GM18909 (cell line): ENCODE data around the gene FER1L5.

Experiments used
- ATAC-seq: cut with Tn5 transposase; IDR thresholded peaks from one replicate; pipeline ENCODE4 v1.9.1; 2021; ENCODE audit warnings: mild to moderate bottlenecking; ENCODE audit not compliant: unreplicated experiment, poor library complexity

FER1L5 gene

GRCh38 chr2:96693286-96694200 lies 51.0 kb downstream of the FER1L5 start:
- ATAC-seq, result no peak

GRCh38 chr2:96694279-96694678 lies 51.7 kb downstream of the FER1L5 start:
- ATAC-seq, result no peak

GRCh38 chr2:96694816-96695455 lies 52.4 kb downstream of the FER1L5 start:
- no peak for ATAC-seq

- ATAC-seq, result no peak
These were observed 53.0 kb downstream of the FER1L5 start for GRCh38 chr2:96695602-96696001.

GRCh38 chr2:96697476-96697875 lies 54.9 kb downstream of the FER1L5 start:
- ATAC-seq, result no peak

GRCh38 chr2:96698221-96698861 lies 55.8 kb downstream of the FER1L5 start:
- no peak for ATAC-seq

DNA sequence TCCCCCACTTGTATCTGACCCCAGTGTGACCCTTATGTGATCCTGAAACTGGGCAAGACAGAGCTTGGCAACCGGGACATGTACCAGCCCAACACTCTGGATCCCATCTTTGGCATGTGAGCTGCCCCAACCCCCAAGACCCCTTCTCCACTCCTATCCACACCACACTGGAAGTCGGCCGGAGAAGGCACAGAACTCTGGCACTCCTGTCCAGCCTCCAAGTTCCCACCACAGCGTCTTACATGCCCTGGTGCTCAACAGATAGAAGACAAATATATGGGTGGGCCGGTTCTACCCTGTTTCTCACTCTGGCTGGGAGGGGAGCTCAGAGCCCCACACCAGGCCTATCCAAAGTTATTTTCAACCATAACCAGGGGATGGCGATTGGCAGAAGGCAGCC lies 56.5 kb downstream of the FER1L5 start:
- no peak for ATAC-seq

DNA sequence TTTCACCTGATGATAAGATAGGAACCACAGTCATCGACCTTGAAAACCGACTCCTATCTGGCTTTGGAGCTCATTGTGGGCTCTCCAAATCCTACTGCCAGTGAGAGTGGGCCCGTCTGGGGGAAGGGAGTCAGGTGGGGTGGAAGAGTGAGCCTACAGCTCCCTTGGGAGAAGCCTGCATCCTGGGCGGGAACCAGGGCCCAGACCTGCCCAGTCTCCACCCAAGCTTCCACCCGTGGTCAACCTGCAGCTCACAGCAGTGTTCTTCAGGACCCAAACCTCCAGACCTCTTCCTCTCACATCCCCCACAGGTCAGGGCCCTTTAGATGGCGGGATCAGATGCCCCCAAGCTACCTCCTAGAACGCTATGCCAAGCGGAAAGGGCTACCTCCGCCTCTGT lies 57.1 kb downstream of the FER1L5 start:
- no peak for ATAC-seq

DNA sequence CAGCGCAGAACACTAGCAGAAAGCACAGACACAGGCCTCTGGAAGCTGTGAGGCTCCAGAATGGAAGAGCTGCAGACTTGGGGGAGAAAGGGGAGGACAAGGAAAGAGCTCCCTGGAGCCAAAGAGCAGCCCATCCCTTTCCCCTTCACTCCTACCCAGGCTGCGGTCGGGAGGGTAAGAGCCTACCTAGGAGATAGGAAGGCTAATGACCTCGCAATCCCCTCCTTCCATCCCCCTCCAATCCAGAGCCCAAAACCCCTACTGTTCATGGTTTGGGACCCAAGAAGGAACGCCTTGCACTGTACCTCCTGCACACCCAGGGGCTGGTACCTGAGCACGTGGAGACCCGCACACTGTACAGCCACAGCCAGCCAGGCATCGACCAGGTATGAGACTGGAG lies 57.5 kb downstream of the FER1L5 start:
- no peak for ATAC-seq

DNA sequence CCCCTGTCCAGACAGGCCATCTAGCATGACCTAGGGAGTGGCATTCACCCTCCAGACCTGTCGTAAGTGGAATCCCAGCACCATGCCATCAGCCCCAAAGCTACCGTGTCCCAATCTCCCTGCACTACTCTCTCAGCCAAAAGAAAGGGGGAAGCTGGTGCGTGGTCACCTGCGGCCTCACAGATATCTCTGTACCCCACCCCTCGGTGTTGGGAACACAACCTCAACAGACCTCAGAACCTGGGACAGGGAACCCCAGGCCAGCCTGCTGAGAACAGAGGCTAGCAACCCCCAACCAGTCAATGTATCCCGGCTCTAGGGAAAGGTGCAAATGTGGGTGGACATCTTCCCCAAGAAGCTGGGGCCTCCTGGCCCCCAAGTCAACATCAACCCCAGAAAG lies 59.1 kb downstream of the FER1L5 start:
- no peak for ATAC-seq

DNA sequence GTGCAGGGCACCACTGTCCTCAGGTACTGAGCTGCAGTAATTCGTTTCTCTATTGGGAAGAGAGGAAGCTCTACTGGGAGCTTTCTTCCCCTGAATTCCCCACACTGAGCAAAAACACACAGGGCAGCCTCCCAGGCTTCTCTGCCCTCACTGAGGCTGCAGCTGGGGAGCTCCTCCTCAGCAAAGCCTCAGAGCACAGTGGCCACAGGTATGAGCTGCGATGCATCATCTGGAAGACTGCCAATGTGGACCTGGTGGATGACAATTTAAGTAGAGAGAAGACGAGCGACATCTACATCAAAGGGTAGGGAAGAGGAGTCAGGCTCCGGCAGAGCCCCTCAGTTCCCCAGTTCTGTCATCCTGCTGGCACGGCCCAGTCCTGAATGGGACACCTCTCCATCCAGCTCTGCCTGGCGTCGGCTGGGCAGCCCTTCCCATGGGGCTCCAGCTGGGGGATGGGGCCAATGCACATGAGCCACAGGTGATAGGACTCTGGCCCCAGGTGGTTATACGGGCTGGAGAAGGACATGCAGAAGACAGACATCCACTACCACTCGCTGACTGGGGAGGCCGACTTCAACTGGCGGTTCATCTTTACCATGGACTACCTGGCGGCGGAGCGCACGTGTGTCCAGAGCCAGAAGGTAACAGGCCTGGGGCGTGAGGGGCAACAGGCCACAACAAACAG lies 59.7 kb downstream of the FER1L5 start:
- ATAC-seq, result no peak

DNA sequence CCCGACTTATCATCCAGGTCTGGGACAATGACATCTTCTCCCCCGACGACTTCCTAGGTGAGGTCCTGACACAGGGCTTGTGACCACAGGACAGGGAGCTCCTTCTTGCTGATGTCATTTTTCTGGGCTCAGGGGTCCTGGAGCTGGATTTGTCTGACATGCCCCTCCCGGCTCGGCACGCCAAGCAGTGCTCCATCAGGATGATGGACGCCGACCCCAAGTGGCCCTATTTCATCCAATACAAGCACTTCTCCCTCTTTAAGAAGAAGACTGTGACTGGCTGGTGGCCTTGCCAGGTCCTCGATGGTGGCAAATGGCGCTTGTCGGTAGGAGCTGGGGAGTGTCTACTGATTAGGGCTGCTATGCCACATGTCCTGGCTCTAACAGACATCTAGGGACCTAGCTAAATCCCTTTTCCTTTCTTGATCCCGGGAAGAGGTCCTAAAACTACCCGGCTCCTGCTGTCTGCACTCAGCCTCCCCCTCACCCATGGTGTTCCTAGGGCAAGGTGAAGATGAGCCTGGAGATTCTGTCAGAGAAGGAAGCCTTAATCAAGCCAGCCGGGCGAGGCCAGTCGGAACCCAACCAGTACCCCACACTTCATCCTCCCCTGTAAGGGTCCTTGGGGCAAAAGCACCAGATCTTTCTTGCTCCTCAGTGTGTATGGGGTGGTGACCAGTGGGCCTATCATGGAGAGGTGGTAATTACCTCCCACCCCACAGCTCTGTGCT lies 60.6 kb downstream of the FER1L5 start:
- ATAC-seq, result no peak

DNA sequence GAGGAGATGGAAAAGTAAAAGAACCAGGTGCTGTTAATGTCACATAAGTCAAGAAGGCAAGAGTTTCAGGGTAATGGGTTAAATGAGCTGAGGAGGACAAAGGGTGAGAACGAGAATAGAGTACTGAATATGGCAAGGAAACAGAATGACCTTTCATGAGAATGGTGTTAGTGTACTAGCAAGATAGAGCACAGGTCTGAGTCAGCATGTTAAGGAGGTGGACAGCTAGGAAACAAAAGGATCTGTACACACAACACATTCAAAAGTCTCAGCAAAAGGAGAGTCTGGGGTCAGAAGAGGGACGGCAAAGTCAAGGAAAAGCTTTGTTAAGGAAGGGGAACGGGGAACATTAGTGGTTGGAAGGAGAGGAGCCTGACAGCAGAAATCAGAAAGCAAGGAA lies 68.4 kb downstream of the FER1L5 start:
- ATAC-seq, result no peak

GRCh38 chr2:96715658-96716057 lies 73.1 kb downstream of the FER1L5 start:
- ATAC-seq, result no peak

DNA sequence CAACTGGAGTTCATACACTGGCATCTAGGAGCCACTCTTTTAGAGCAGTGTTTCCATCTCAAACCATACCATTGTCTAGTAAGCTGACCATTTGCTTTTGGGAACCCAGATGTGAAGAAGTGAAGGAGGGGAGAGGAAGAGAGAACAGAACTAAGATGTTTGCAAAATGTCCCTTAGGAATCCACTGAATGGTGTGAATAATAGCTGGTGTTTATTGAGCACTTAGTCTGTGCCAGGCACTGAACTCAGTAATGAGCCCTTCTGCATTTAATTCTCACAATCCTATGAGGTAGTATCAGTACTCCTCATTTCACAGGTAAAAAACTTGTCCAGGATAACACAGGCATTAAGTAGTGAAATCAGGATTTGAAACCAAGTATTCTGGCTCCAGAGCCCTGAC lies 73.8 kb downstream of the FER1L5 start:
- ATAC-seq, result no peak

- ATAC-seq, result no peak
These were observed 83.6 kb downstream of the FER1L5 start for GRCh38 chr2:96726131-96726530.

- ATAC-seq, result no peak
These were observed 84.9 kb downstream of the FER1L5 start for GRCh38 chr2:96727431-96727830.

DNA sequence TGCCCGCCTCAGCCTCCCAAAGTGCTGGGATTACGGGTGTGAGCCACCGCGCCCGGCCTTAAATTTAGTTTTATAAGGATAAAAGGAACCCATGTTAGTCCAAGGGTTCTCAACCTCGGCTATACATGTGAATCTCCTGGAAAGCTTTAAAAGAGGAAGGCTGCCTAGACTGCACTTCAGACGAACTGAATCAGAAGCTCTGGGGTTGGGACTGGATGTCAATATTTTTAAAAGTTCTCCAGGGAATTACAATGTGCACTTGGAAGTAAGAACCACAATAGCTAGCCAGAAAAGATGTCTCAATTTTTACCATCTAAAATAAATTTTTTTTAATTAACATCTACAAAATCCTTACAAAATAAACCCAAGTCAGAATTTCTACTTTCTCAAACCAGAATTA lies 87.2 kb downstream of the FER1L5 start:
- ATAC-seq, result no peak

DNA sequence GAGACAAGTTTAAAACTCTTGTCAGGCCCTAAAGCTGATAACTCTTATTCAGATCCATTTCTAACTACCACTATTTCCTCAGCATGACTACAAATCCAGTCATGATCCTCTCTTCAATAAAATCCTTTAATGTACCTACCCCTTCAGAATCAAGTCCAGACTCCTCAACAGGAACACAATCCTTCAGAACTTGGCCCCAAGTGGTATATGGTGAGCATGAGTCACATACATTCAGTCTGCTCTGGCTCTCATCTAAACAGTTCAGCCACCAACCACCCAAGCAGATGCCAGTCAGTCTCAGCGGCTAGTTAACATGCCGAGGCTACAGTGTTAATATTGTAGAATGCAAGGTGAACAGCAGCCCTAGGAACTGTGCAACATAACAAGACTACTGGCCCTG lies 87.6 kb downstream of the FER1L5 start:
- no peak for ATAC-seq

DNA sequence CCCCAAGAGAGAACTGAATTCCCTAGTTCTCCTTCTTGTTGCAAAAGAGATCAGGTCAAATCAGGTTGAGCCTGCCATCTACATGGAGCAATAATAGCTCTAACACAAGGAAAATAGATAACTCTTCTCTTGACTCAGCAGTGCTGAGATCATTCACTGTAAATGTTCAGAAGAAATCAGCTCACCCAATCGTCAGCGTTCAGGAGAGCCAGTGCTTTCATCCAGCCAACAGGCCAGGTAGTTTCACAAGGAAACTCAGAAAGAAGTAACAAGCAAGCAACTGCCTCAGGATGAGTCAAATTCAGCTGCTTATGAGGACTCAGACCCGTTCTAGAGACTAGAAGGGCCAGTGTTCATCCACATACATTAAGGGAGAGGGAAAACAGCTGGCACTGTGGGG lies 91.4 kb downstream of the FER1L5 start:
- no peak for ATAC-seq
